ENCODE measurements around the gene PTPRE. TPM values are rescaled to one million over a fixed set of nuclear protein-coding genes. Genes with fewer than 3 reads are reported as not detected.
A peak's percentile ranks its signal among the peaks of the same experiment; 100 is the strongest.

PTPRE gene
- total and polyA plus RNA-seq, 10 of the 15 experiments (the other 5 are each of a cell fraction or from before 2014, with no cell fraction given): 2.9 to 7.6 (median 5.8) TPM

DNA sequence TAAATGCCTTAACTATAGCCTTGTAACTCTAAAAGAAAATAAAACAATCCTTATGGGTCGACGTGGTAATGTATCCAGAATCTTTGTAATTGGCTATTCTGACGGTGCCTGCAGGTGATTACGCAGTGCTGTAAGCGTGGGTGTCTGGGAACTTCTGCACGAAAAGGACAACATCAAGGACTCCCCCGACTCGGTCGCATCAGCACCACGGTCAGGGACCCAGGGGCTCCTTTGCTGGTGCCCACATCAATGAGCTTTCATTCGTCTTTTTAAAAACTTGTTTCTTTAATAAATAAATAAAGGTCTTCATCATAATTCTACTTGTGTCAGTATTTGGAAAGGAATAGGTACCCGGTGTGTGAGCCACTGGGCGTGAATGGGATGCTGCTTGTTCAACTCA, 206.1 kb downstream of the PTPRE start:
- ChIA-PET CTCF (interaction anchor here (0.7 to 1.0 kb wide), 2 partner anchors 38 to 41 kb away, joined by 3 read pairs; no protein-coding TSS in a partner anchor), RAD21 (ENCODE audit: unreplicated experiment) (no interaction called here), SMC1A (ENCODE audit: uncharacterized antibody, unreplicated experiment) (no interaction called here), POLR2A (interaction anchor here (1.0 kb wide), 1 partner anchor 10 kb away, joined by 3 read pairs; no protein-coding TSS in a partner anchor)
- no peak overlapping the region for H3K4me3 ChIP-seq
- H3K9me3 ChIP-seq (replicated peaks; ENCODE audit: control insufficient read depth, insufficient read depth, low read length): no peaks in the 10 kb centered on the region
- no TSS peak for BruUV-seq (replicated peaks)
- TF ChIP-seq, protein P1, sequence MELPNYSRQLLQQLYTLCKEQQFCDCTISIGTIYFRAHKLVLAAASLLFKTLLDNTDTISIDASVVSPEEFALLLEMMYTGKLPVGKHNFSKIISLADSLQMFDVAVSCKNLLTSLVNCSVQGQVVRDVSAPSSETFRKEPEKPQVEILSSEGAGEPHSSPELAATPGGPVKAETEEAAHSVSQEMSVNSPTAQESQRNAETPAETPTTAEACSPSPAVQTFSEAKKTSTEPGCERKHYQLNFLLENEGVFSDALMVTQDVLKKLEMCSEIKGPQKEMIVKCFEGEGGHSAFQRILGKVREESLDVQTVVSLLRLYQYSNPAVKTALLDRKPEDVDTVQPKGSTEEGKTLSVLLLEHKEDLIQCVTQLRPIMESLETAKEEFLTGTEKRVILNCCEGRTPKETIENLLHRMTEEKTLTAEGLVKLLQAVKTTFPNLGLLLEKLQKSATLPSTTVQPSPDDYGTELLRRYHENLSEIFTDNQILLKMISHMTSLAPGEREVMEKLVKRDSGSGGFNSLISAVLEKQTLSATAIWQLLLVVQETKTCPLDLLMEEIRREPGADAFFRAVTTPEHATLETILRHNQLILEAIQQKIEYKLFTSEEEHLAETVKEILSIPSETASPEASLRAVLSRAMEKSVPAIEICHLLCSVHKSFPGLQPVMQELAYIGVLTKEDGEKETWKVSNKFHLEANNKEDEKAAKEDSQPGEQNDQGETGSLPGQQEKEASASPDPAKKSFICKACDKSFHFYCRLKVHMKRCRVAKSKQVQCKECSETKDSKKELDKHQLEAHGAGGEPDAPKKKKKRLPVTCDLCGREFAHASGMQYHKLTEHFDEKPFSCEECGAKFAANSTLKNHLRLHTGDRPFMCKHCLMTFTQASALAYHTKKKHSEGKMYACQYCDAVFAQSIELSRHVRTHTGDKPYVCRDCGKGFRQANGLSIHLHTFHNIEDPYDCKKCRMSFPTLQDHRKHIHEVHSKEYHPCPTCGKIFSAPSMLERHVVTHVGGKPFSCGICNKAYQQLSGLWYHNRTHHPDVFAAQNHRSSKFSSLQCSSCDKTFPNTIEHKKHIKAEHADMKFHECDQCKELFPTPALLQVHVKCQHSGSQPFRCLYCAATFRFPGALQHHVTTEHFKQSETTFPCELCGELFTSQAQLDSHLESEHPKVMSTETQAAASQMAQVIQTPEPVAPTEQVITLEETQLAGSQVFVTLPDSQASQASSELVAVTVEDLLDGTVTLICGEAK (IDR thresholded peaks at IDR 0.05; ENCODE audit: borderline replicate concordance): no peak
- TF ChIP-seq ZZZ3 (IDR thresholded peaks at IDR 0.05; ENCODE audit: control insufficient read depth, insufficient read length, low read depth) (no peak), RFX5 (IDR thresholded peaks at IDR 0.05; ENCODE audit: low read depth, low read length) (no peak), RELA (IDR thresholded peaks at IDR 0.05; ENCODE audit: borderline replicate concordance, partially characterized antibody) (no peak), TBL1XR1 (IDR thresholded peaks at IDR 0.05; ENCODE audit: low read depth, low read length) (no peak), NBN (IDR thresholded peaks at IDR 0.05) (no peak)
- TF ChIP-seq, protein P2, sequence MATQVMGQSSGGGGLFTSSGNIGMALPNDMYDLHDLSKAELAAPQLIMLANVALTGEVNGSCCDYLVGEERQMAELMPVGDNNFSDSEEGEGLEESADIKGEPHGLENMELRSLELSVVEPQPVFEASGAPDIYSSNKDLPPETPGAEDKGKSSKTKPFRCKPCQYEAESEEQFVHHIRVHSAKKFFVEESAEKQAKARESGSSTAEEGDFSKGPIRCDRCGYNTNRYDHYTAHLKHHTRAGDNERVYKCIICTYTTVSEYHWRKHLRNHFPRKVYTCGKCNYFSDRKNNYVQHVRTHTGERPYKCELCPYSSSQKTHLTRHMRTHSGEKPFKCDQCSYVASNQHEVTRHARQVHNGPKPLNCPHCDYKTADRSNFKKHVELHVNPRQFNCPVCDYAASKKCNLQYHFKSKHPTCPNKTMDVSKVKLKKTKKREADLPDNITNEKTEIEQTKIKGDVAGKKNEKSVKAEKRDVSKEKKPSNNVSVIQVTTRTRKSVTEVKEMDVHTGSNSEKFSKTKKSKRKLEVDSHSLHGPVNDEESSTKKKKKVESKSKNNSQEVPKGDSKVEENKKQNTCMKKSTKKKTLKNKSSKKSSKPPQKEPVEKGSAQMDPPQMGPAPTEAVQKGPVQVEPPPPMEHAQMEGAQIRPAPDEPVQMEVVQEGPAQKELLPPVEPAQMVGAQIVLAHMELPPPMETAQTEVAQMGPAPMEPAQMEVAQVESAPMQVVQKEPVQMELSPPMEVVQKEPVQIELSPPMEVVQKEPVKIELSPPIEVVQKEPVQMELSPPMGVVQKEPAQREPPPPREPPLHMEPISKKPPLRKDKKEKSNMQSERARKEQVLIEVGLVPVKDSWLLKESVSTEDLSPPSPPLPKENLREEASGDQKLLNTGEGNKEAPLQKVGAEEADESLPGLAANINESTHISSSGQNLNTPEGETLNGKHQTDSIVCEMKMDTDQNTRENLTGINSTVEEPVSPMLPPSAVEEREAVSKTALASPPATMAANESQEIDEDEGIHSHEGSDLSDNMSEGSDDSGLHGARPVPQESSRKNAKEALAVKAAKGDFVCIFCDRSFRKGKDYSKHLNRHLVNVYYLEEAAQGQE (IDR thresholded peaks at IDR 0.05; ENCODE audit: low read depth, low read length): peak; percentile 62; the same call in 1 of the 2 replicates
- no peak overlapping the region for H3K27ac ChIP-seq (ENCODE audit: control insufficient read depth, insufficient read depth)
- no peak for FAIRE-seq
- H3K9ac ChIP-seq (ENCODE audit: control insufficient read depth, insufficient read depth, low read length): no peak overlapping the region
- in situ Hi-C loops (cut with MboI) (no loop called here), intact Hi-C loops (cut with micrococcal nuclease; ENCODE audit: unreplicated experiment) (no loop called here)
- H2AFZ ChIP-seq (ENCODE audit: control insufficient read depth, low read depth, low read length): no peak overlapping the region
- H4K20me1 ChIP-seq (ENCODE audit: control insufficient read depth, insufficient read depth): no peaks in the 10 kb centered on the region
- no peak overlapping the region for H3K4me2 ChIP-seq (ENCODE audit: control insufficient read depth, insufficient read depth)
- H3K79me2 ChIP-seq (ENCODE audit: control insufficient read depth, insufficient read depth, low read length): peaks cover 12% of the 10 kb centered on the region
- no peak for ATAC-seq
- no peaks in the 10 kb centered on the region for H3K27me3 ChIP-seq (replicated peaks in 1 of 2; ENCODE audit: control insufficient read depth in 2 of 2, insufficient read depth in 2 of 2, low read length in 1 of 2)
- DNase-seq (ENCODE audit: low read depth, low spot score): no peak
- no peaks in the 10 kb centered on the region for H3K4me1 ChIP-seq (ENCODE audit: control insufficient read depth, insufficient read depth, low read length)
- WGBS (ENCODE audit: insufficient coverage, insufficient replicate concordance, low lambda C conversion rate, missing lambda C conversion rate): 94% methylated on average over 13 of the region's 13 CpGs
- peaks cover 42 to 64% of the 10 kb centered on the region in 2 experiments for H3K36me3 ChIP-seq (ENCODE audit: control insufficient read depth in 2 of 2, insufficient read depth in 2 of 2, low read length in 1 of 2)
